HG03432 (cell line): ENCODE measurements around the gene SYNGR3.

Source experiments
- ATAC-seq: cut with Tn5 transposase; IDR thresholded peaks from one replicate; pipeline ENCODE4 v1.9.1; 2021; ENCODE audit warnings: mild to moderate bottlenecking, moderate library complexity; ENCODE audit not compliant: unreplicated experiment

SYNGR3 gene

GRCh38 chr16:1991135-1991551 is 1.4 kb downstream of the SYNGR3 start:
- peak; percentile 35 for ATAC-seq

GRCh38 chr16:1991588-1991947 is 1.8 kb downstream of the SYNGR3 start:
- ATAC-seq: no peak

GRCh38 chr16:1991948-1992703 is 2.4 kb downstream of the SYNGR3 start:
- ATAC-seq: peak; percentile 48

GRCh38 chr16:1992704-1993317 is 3.0 kb downstream of the SYNGR3 start:
- ATAC-seq: no peak

GRCh38 chr16:1993731-1994131 is 4.0 kb downstream of the SYNGR3 start:
- no peak for ATAC-seq

- no peak for ATAC-seq
Observed at GRCh38 chr16:1997494-1998359, 8.0 kb downstream of the SYNGR3 start.

- no peak for ATAC-seq
Observed at GRCh38 chr16:1998360-1998835, 8.6 kb downstream of the SYNGR3 start.

GRCh38 chr16:1998852-1999801 is 9.4 kb downstream of the SYNGR3 start:
- no peak for ATAC-seq

- no peak for ATAC-seq
Observed at GRCh38 chr16:1999866-2000514, 10.2 kb downstream of the SYNGR3 start.

GRCh38 chr16:2001035-2001434 is 11.3 kb downstream of the SYNGR3 start:
- ATAC-seq: no peak

- ATAC-seq: no peak
Observed at GRCh38 chr16:2001456-2002355, 11.9 kb downstream of the SYNGR3 start.

- no peak for ATAC-seq
Observed at GRCh38 chr16:2002406-2003230, 12.8 kb downstream of the SYNGR3 start.

- no peak for ATAC-seq
Observed at GRCh38 chr16:2003231-2003826, 13.6 kb downstream of the SYNGR3 start.

GRCh38 chr16:2003827-2004641 is 14.3 kb downstream of the SYNGR3 start:
- peak; percentile 64 for ATAC-seq

GRCh38 chr16:2004795-2005517 is 15.2 kb downstream of the SYNGR3 start:
- ATAC-seq: no peak

GRCh38 chr16:2005646-2006045 is 15.9 kb downstream of the SYNGR3 start:
- no peak for ATAC-seq
